Natural killer cell (primary cell): ENCODE data around the gene SIGLEC9. TPM values are rescaled to one million over a fixed set of nuclear protein-coding genes. Genes with fewer than 3 reads are reported as not detected.

Source experiments
- ATAC-seq, 3 donors: fragments of 150-1000 bp in 2 of 3; fragments of 200-7000 bp in 1 of 3; cut with Tn5 transposase; 1 replicate in 1 of 3; 2 replicates in 2 of 3; pipeline ENCODE4 v1.10.0; 2021; ENCODE audit warnings: mild to moderate bottlenecking in 2 of 3, moderate library complexity in 2 of 3
- DNase-seq, 2 donors: peaks; one replicate each; pipeline versions ENCODE4 v3.0.0 to v3.0.0-alpha.2; 2013 to 2021; ENCODE audit warnings: mixed read lengths in 1 of 2
- H3K27ac ChIP-seq: one replicate; pipeline ENCODE4 v1.5.1; 2013; ENCODE audit warnings: mild to moderate bottlenecking, low read length
- H3K27me3 ChIP-seq: one replicate; pipeline ENCODE4 v1.6.1; 2013; ENCODE audit warnings: low read length; ENCODE audit not compliant: control insufficient read depth, insufficient read depth
- H3K36me3 ChIP-seq: one replicate; pipeline ENCODE4 v1.6.1; 2013; ENCODE audit warnings: low read length; ENCODE audit not compliant: control insufficient read depth, insufficient read depth
- H3K4me1 ChIP-seq: one replicate; pipeline ENCODE4 v1.6.1; 2013; ENCODE audit warnings: low read length; ENCODE audit not compliant: control insufficient read depth, insufficient read depth
- H3K4me3 ChIP-seq: one replicate; pipeline ENCODE4 v1.5.1; 2013; ENCODE audit warnings: low read length
- H3K9me3 ChIP-seq: one replicate; pipeline ENCODE4 v1.6.1; 2013; ENCODE audit warnings: low read length; ENCODE audit not compliant: control insufficient read depth, insufficient read depth
- H3K27ac Mint-ChIP-seq, 2 donors: one replicate each; pipeline ENCODE4 v1.8.0; 2022; ENCODE audit warnings: mild to moderate bottlenecking in 2 of 2, mixed read lengths in 2 of 2, moderate library complexity in 1 of 2
- H3K27me3 Mint-ChIP-seq, 2 donors: one replicate each; pipeline ENCODE4 v1.8.0; 2022; ENCODE audit warnings: low read depth in 2 of 2, mixed read lengths in 2 of 2
- H3K36me3 Mint-ChIP-seq: one replicate; pipeline ENCODE4 v1.8.0; 2022; ENCODE audit warnings: mixed read lengths
- H3K4me1 Mint-ChIP-seq, 2 donors: one replicate each; pipeline ENCODE4 v1.8.0; 2022; ENCODE audit warnings: mixed read lengths in 2 of 2
- H3K4me3 Mint-ChIP-seq: one replicate; pipeline ENCODE4 v1.8.0; 2022; ENCODE audit warnings: mild to moderate bottlenecking, moderate library complexity, mixed read lengths
- H3K9me3 Mint-ChIP-seq, 2 donors: one replicate each; pipeline ENCODE4 v1.8.0; 2022; ENCODE audit warnings: mixed read lengths in 2 of 2
- WGBS: methylation state at CpG from one replicate; pipeline ENCODE4 v1.1.7; 2013; ENCODE audit warnings: missing lambda C conversion rate; ENCODE audit not compliant: insufficient coverage; 5-methylcytosine and 5-hydroxymethylcytosine counted together
- intact Hi-C: fragments of 100-400 bp; cut with micrococcal nuclease; formaldehyde crosslinking; loops from one replicate; pipeline ENCODE4 v1.14.2; 2022
- total RNA-seq, 4 donors: library from RNA; stranded (reverse); fragments of 120-200 nt in 1 of 4; gene quantifications; one replicate each; pipeline versions ENCODE4 v1.2.3 to v1.2.4, GENCODE V29; 2013 to 2022
- TF ChIP-seq, protein P1 (sequence below): fragments of 200-600 bp; IDR thresholded peaks from one replicate; pipeline ENCODE4 v1.8.0; 2022; ENCODE audit warnings: antibody characterized with exemption

Gene SIGLEC9
- total RNA-seq, 3 donors from 2014 or later (not counting 1 experiment from before 2014, with no cell fraction given): 13.0 to 15.3 (median 13.8) TPM

DNA sequence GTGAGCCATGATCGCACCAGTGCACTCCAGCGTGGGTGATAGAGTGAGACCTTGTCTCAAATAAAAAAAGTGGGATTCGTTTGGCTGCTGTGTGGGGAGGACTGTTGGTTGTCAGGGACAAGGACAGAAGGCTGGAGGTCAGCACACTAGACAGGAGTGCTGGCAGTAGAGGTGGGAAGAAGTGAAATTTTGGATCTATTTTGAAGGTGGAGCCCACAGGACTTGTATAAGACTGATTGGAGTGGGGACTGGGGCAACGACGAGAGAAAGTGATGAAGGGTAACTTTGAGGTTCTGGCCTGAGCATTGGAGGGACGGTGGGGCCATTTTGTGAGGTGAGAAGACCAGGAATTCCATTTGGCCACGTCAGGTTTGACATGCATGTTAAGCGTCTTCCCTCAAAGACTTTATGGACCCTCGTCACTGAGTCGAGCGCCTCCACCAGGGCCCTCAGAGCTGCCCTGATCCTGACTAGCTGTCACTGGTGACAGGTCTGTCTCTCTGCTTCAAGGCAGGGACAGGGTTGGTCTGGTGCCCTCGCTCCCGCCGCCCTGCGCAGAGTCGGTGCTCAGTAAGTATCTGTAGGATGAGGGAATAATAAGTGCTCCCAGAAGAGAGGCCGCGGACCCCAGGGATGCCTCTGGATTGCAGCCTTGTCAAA lies 17.2 kb upstream of the SIGLEC9 start:
- peaks cover 16% of the 10 kb centered on the region for H3K36me3 ChIP-seq
- H3K36me3 Mint-ChIP-seq: no peaks in the 10 kb centered on the region
- peak overlapping the region; percentile 92 to 99 for H3K27ac Mint-ChIP-seq
- peaks cover 21% of the 10 kb centered on the region for H3K4me1 ChIP-seq
- H3K9me3 ChIP-seq: no peaks in the 10 kb centered on the region
- H3K4me3 ChIP-seq: peak overlapping the region; percentile 80
- H3K27ac ChIP-seq: peak overlapping the region; percentile 54
- no peaks in the 10 kb centered on the region for H3K27me3 ChIP-seq
- H3K9me3 Mint-ChIP-seq: no peaks in the 10 kb centered on the region
- H3K4me3 Mint-ChIP-seq: peak overlapping the region; percentile 94
- 26% methylated on average over 18 of the region's 18 CpGs for whole genome bisulfite sequencing
- TF ChIP-seq, protein P1, sequence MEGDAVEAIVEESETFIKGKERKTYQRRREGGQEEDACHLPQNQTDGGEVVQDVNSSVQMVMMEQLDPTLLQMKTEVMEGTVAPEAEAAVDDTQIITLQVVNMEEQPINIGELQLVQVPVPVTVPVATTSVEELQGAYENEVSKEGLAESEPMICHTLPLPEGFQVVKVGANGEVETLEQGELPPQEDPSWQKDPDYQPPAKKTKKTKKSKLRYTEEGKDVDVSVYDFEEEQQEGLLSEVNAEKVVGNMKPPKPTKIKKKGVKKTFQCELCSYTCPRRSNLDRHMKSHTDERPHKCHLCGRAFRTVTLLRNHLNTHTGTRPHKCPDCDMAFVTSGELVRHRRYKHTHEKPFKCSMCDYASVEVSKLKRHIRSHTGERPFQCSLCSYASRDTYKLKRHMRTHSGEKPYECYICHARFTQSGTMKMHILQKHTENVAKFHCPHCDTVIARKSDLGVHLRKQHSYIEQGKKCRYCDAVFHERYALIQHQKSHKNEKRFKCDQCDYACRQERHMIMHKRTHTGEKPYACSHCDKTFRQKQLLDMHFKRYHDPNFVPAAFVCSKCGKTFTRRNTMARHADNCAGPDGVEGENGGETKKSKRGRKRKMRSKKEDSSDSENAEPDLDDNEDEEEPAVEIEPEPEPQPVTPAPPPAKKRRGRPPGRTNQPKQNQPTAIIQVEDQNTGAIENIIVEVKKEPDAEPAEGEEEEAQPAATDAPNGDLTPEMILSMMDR: no peak
- DNase-seq: peak in 1 of 2 donors; percentile 34
- H3K27me3 Mint-ChIP-seq: no peaks in the 10 kb centered on the region
- ATAC-seq: no peak
- intact Hi-C loops: loop anchor here (5.0 kb wide), 1 partner anchor 60 kb away; no protein-coding TSS in a partner anchor
- H3K4me1 Mint-ChIP-seq: peaks cover 38 to 47% of the 10 kb centered on the region in 2 donors

DNA sequence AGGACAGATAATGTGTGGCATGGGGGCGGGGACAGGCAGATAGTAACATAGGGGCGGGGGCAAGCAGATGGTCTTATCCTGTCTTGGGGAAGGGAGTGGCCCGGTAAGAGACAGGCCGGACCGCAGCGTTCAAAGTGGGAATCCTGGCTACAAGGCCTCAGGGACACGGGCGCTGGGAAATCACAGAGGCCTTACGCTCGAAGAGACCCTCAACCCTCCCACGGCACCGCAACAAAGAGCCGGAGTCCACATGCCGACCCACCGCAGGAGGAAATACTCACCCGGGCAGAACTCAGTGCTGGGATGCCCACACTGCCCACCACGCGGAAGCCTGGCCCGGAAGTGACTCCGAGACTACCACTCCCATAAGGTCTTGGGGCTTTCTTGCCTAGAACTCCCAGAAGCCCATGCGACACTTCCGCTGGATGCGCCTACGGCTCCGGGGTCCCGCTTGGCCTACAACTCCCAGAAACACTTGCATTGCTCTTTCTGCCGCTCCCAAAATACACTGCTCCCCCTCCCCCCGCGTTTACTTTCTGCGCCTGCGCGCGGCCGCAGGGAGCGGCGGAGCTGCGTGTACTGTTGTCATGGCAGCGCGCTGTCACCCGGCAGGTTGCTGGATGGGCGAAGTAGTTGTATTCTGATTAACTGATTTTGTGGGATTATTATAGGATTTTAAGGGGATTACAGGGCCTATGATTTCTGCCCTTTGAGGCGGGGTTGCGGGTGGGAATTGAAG lies 16.5 kb upstream of the SIGLEC9 start, which contains the start of gene CTU1:
TSS of gene CTU1 (minus strand) at position 344 of the 739 bp plus-strand sequence. CDS start 3,840 bp downstream, outside the sequence.
- ATAC-seq (peak; percentile 96 to 99 (median 96)), DNase-seq (peak; percentile 94 to 99)
- H3K27me3 ChIP-seq: no peaks in the 10 kb centered on the region
- H3K4me1 ChIP-seq: peaks cover 21% of the 10 kb centered on the region
- Mint-ChIP-seq H3K36me3 (no peaks in the 10 kb centered on the region), H3K4me3 (peak within 1 kb of the TSS; percentile 94), H3K4me1 (peaks cover 34 to 42% of the 10 kb centered on the region in 2 donors), H3K27me3 (no peaks in the 10 kb centered on the region), H3K27ac (peak within 1 kb of the TSS; percentile 92 to 99), H3K9me3 (no peaks in the 10 kb centered on the region)
- peaks cover 10% of the 10 kb centered on the region for H3K36me3 ChIP-seq
- TF ChIP-seq, protein P1: no peak
- peak within 1 kb of the TSS; percentile 80 for H3K4me3 ChIP-seq
- H3K9me3 ChIP-seq: no peaks in the 10 kb centered on the region
- under 1% methylated on average over 43 of the region's 43 CpGs for WGBS
- H3K27ac ChIP-seq: peak within 1 kb of the TSS; percentile 82
- intact Hi-C loops: loop anchor here (5.0 kb wide), 1 partner anchor 59 kb away; no protein-coding TSS in a partner anchor

DNA sequence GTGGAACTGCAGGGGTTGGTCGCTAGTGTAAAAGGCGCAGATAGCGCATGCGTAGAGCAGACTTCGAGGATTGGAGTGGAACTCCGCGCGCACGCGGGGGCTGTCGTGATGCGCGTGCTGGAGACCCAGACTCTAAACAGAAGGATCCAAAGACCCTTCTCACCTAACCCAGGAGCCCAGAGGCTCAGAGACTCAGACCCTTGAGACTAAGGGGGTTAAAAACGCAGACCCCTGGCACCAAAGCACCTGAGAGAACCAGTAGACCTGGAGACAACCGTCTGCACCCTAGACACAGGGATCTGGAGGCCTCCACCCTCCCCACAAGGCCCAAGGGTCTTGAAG lies 15.9 kb upstream of the SIGLEC9 start:
- Mint-ChIP-seq H3K4me3 (peak overlapping the region; percentile 94), H3K9me3 (no peaks in the 10 kb centered on the region), H3K27me3 (no peaks in the 10 kb centered on the region), H3K36me3 (no peaks in the 10 kb centered on the region), H3K4me1 (peaks cover 34 to 42% of the 10 kb centered on the region in 2 donors), H3K27ac (peak overlapping the region; percentile 92 to 99)
- peak; percentile 44 to 51 (median 50) for ATAC-seq
- H3K36me3 ChIP-seq: peaks cover 6% of the 10 kb centered on the region
- peaks cover 26% of the 10 kb centered on the region for H3K4me1 ChIP-seq
- peak overlapping the region; percentile 82 for H3K27ac ChIP-seq
- TF ChIP-seq, protein P1: no peak
- no peak for DNase-seq
- intact Hi-C loops: loop anchor here (5.0 kb wide), 1 partner anchor 59 kb away; no protein-coding TSS in a partner anchor
- H3K27me3 ChIP-seq: no peaks in the 10 kb centered on the region
- peak overlapping the region; percentile 80 for H3K4me3 ChIP-seq
- 5% methylated on average over 15 of the region's 15 CpGs for WGBS
- H3K9me3 ChIP-seq: no peaks in the 10 kb centered on the region
